Ascending aorta (tissue), 2 donors: ENCODE data around the gene INPP5D. TPM values are rescaled to one million over a fixed set of nuclear protein-coding genes. Genes with fewer than 3 reads are reported as not detected.

Experiments
- DNase-seq, 2 donors: peaks; one replicate each; pipeline ENCODE4 v3.0.0-alpha.2; 2019; ENCODE audit warnings: low spot score in 2 of 2
- H3K27ac ChIP-seq, 2 donors: fragments of 200-600 bp; sonication (generic); one replicate each; pipeline ENCODE4 v1.5.1; 2016 to 2017; ENCODE audit warnings: mild to moderate bottlenecking in 1 of 2
- H3K27me3 ChIP-seq: fragments of 200-600 bp; sonication (generic); one replicate; pipeline ENCODE4 v1.5.1; 2017
- H3K36me3 ChIP-seq, 2 donors: fragments of 200-600 bp; sonication (generic); one replicate each; pipeline ENCODE4 v1.5.1; 2016
- H3K4me1 ChIP-seq, 2 donors: fragments of 200-600 bp; sonication (generic); one replicate each; pipeline ENCODE4 v1.5.1; 2016 to 2017; ENCODE audit warnings: mild to moderate bottlenecking in 1 of 2
- H3K4me3 ChIP-seq, 2 donors: fragments of 200-600 bp; sonication (generic); one replicate each; pipeline ENCODE4 v1.5.1; 2016 to 2017; ENCODE audit warnings: mild to moderate bottlenecking in 1 of 2
- H3K9me3 ChIP-seq, 2 donors: fragments of 200-600 bp; sonication (generic); one replicate each; pipeline ENCODE4 v1.5.1; 2016
- CTCF ChIP-seq, 3 experiments: fragments of 200-600 bp in 2 of 3; fragments of 450-650 bp in 1 of 3; sonication (generic) in 2 of 3; IDR thresholded peaks; one replicate each; pipeline ENCODE4 v1.5.1; 2016 to 2019; ENCODE audit warnings: antibody characterized with exemption in 3 of 3, mild to moderate bottlenecking in 1 of 3, moderate library complexity in 1 of 3
- intact Hi-C: fragments of 100-400 bp; cut with DNase I; formaldehyde crosslinking; loops from one replicate; pipeline ENCODE4 v1.15.1; 2023
- total RNA-seq: library from RNA; depleted of rRNA; stranded (reverse); fragments of >200 nt; gene quantifications from one replicate; pipeline ENCODE4 v1.1.0, GENCODE V29; 2016

Gene INPP5D
- total RNA-seq, 1 donor from 2014 or later = 21.7 TPM

GRCh38 chr2:233250985-233251305 is 190.8 kb downstream of the INPP5D start:
- H3K9me3 ChIP-seq = no peaks in the 10 kb centered on the region
- intact Hi-C loops = loop anchor here (1.0 to 5.0 kb wide), 7 partner anchors 154 to 700 kb away; partner anchors contain the start of genes EIF4E2, GIGYF2, TIGD1 and USP40
- DNase-seq = no peak
- no peak for TF ChIP-seq CTCF (IDR thresholded peaks at IDR 0.05)
- no peaks in the 10 kb centered on the region for H3K27me3 ChIP-seq
- H3K27ac ChIP-seq = peak overlapping the region; percentile 71 to 88
- peaks cover 3 to 14% of the 10 kb centered on the region in 2 donors for H3K4me1 ChIP-seq
- peak overlapping the region in 1 of 2 donors; percentile 79 for H3K4me3 ChIP-seq
- no peaks in the 10 kb centered on the region for H3K36me3 ChIP-seq

DNA sequence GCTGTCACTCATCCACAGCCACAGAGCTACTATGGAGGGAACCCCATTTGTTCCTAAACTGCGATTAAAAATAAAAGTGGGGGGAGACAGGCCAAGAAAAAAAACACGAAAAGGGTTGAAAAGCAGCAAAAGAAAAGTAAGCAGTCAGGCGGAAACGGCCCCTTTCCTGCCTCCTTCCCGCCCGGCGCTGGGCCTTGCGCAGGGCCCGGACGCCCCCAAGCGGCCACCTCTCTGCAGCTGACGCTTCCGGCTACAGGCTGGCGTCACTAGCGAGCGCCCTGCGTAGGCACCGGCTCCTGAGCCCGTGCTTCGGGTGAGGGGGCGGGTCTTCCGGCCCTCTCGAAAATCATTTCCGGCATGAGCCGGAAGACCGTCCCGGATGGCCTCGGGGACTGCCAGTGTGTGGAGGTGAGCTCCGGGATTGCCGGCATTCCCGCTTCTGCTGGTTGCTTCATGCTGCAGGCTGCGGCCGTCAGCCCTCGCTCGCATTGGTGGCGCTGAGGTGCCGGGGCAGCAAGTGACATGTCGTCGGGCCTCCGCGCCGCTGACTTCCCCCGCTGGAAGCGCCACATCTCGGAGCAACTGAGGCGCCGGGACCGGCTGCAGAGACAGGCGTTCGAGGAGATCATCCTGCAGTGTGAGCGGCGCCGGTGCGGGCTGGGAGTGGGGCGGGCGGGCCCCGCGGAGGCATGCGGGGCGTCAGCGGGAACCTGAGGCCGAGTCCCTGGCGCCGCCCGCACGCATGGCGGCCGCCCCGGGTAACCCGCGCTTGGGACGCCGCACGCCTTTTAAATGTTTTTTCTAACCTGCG is 191.4 kb downstream of the INPP5D start, which contains the start of gene ATG16L1:
ATG16L1 (plus strand) TSS at position 368 of the 811 bp plus-strand sequence; CDS start at position 523, 155 bp downstream.
- intact Hi-C loops = loop anchor here (1.0 to 5.0 kb wide), 7 partner anchors 154 to 701 kb away; partner anchors contain the start of genes EIF4E2, GIGYF2, TIGD1 and USP40
- TF ChIP-seq CTCF (IDR thresholded peaks at IDR 0.05) = peak; percentile 93 to 96 (median 94)

GRCh38 chr2:233252227-233252626 is 192.1 kb downstream of the INPP5D start:
- Histone ChIP-seq H3K4me3 (peak overlapping the region; percentile 68 to 79), H3K36me3 (peaks cover 11% of the 10 kb centered on the region in 2 donors), H3K4me1 (peaks cover 3 to 14% of the 10 kb centered on the region in 2 donors), H3K27ac (no peak overlapping the region), H3K27me3 (no peaks in the 10 kb centered on the region), H3K9me3 (no peaks in the 10 kb centered on the region)
- no peak for TF ChIP-seq CTCF (IDR thresholded peaks at IDR 0.05)
- no peak for DNase-seq
- intact Hi-C loops = loop anchor here (5.0 kb wide), 2 partner anchors 155 to 200 kb away; no protein-coding TSS in a partner anchor

More for the DNA sequence above, 191.4 kb downstream of the INPP5D start, which contains the start of gene ATG16L1:
- peak within 1 kb of the TSS; percentile 71 to 88 for H3K27ac ChIP-seq
- peak within 1 kb of the TSS; percentile 68 to 79 for H3K4me3 ChIP-seq
- peaks cover 3 to 4% of the 10 kb centered on the region in 2 donors for H3K36me3 ChIP-seq
- H3K4me1 ChIP-seq = peaks cover 3 to 14% of the 10 kb centered on the region in 2 donors
- no peaks in the 10 kb centered on the region for H3K27me3 ChIP-seq
- peak; percentile 78 to 97 for DNase-seq
- H3K9me3 ChIP-seq = no peaks in the 10 kb centered on the region

GRCh38 chr2:233255151-233255550 is 195.0 kb downstream of the INPP5D start:
- Histone ChIP-seq H3K9me3 (no peaks in the 10 kb centered on the region), H3K27ac (no peak overlapping the region), H3K36me3 (peaks cover 29 to 37% of the 10 kb centered on the region in 2 donors), H3K27me3 (no peaks in the 10 kb centered on the region), H3K4me3 (no peak overlapping the region), H3K4me1 (peaks cover 3 to 14% of the 10 kb centered on the region in 2 donors)
- no peak for TF ChIP-seq CTCF (IDR thresholded peaks at IDR 0.05)
- intact Hi-C loops = no loop called here
- no peak for DNase-seq

- no peak for TF ChIP-seq CTCF (IDR thresholded peaks at IDR 0.05)
- peaks cover 3 to 14% of the 10 kb centered on the region in 2 donors for H3K4me1 ChIP-seq
- no peak overlapping the region for H3K27ac ChIP-seq
- H3K27me3 ChIP-seq = no peaks in the 10 kb centered on the region
- intact Hi-C loops = no loop called here
- no peak for DNase-seq
- no peak overlapping the region for H3K4me3 ChIP-seq
- peaks cover 33 to 45% of the 10 kb centered on the region in 2 donors for H3K36me3 ChIP-seq
- H3K9me3 ChIP-seq = no peaks in the 10 kb centered on the region
Measured at GRCh38 chr2:233256048-233256447, 195.9 kb downstream of the INPP5D start.

Other genes with a start within 250 kb of the INPP5D start
- gene SNORC, start 190.1 kb upstream of the INPP5D start, total RNA-seq = not detected
- 0.43 TPM for gene NGEF, start 47.1 kb upstream of the INPP5D start, total RNA-seq
- gene NEU2, start 27.7 kb upstream of the INPP5D start, total RNA-seq = not detected
- 28.1 TPM for gene ATG16L1, start 191.3 kb downstream of the INPP5D start, total RNA-seq
- not detected for gene SAG, start 247.5 kb downstream of the INPP5D start, total RNA-seq